Ishikawa (cell line): Measurements from ENCODE around the gene LBHD2.

Experiments used
- TAF1 ChIP-seq: IDR thresholded peaks from 2 replicates; pipeline ENCODE4 v1.6.1; 2012; ENCODE audit warnings: low read depth, mild to moderate bottlenecking
- YY1 ChIP-seq: IDR thresholded peaks from 2 replicates; pipeline ENCODE4 v1.6.1; 2012; ENCODE audit warnings: low read depth

DNA sequence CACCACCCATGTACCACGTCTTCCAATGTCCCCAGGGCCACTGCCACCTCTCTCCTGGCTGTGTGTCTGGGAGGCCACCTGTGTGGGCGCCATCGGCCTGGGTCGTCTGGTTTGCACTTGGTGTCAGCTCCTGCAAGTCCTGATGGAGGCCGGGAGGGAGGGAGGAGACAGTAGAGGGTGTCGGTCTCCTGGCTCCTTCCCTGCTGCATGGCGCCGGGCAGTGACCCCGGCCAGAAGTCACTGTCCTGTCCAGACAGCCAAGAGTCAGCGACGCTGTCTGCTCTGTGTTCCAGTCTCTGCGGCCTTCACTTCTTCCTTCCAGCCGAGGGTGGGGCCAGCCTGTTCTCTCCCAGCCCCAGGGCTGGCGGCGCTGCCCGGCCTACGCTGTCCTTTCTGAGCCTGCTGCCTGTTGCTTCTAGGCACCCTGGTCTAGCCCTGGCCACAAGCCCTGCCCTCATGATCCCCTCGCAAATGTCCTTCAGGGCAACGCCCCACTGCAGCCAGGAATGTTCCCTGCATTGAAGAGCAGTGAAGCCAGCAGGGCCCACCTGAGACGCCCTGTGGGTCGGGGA lies 13.0 kb upstream of the LBHD2 start:
- no peak for TF ChIP-seq YY1
- TF ChIP-seq TAF1, result no peak
